HG03439 (cell line): Measurements from ENCODE around the gene HSD17B13.
"Not testable (repeated sequence)": the region's sequence is repeated elsewhere in the genome, so short reads cannot be mapped to it uniquely, and the experiment has no call there.

ENCODE experiments used
- ATAC-seq: cut with Tn5 transposase; IDR thresholded peaks from one replicate; pipeline ENCODE4 v1.9.1; 2021; ENCODE audit warnings: mild to moderate bottlenecking, moderate library complexity; ENCODE audit not compliant: unreplicated experiment

HSD17B13 gene, protein sequence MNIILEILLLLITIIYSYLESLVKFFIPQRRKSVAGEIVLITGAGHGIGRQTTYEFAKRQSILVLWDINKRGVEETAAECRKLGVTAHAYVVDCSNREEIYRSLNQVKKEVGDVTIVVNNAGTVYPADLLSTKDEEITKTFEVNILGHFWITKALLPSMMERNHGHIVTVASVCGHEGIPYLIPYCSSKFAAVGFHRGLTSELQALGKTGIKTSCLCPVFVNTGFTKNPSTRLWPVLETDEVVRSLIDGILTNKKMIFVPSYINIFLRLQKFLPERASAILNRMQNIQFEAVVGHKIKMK

GRCh38 chr4:87322754-87323153 lies at the start of gene HSD17B13:
Gene HSD17B13, minus strand, starts transcription at chr4:87322882. Its CDS starts 41 bp downstream, at chr4:87322841.
- no peak for ATAC-seq

- no peak for ATAC-seq
Observed at GRCh38 chr4:87370068-87370467, 47.4 kb upstream of the HSD17B13 start.

DNA sequence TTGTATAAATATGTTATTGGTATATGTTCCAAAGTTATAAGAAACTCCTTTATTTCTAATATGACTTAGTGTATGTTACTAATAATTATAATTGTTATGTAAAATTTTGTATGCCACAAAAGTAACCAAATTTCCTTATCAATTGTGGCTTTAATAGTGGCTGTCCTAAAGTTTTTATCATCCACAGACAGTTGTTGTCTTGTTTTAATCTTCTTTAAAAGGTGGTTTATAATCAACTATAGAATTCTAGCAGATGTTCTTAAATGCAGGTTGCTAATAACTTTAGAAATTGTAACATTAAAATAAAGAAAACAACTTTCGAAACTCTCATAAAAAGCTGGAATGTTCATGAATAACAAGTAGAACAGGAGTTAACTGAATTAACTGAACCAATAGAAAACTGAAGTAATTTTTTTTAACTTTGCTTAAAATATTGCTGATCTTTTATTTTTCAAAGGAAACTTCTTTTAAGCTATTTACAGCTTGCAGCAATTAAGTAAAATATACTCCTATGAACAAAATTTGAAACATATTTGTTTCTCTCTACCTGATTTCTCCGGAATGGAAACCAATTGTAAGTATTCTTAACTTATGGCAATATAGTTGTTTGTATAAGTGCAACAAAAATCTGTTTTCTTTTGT lies 44.0 kb upstream of the HSD17B13 start:
- no peak for ATAC-seq

DNA sequence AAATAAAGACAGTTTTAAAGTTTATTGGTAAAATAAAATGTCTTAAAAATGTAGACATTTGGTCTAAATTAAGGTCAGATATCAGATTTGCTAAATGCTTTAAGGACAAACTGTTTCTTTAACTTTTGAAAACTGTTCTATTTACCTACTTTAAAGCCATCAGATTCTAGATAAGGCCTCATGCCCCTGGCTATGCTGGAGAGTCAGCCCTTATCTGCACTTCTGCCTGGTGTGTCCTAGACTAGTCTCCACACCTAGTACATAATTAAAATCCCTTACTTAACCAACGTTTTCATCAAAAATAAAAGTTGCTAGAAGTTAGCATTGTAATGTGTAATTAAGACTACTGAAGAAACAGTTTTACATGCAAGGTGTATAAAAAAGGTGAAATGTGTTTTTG lies 42.7 kb upstream of the HSD17B13 start:
- no peak for ATAC-seq

- ATAC-seq: no peak
Observed at GRCh38 chr4:87363552-87363951, 40.9 kb upstream of the HSD17B13 start.

GRCh38 chr4:87360338-87360935 lies 37.8 kb upstream of the HSD17B13 start:
- ATAC-seq: no peak

GRCh38 chr4:87359258-87359657 lies 36.6 kb upstream of the HSD17B13 start:
- ATAC-seq: no peak

GRCh38 chr4:87356832-87357526 lies 34.3 kb upstream of the HSD17B13 start:
- ATAC-seq: no peak

GRCh38 chr4:87354168-87355102 lies 31.8 kb upstream of the HSD17B13 start:
- ATAC-seq: no peak

- peak; percentile 81 for ATAC-seq
Observed at GRCh38 chr4:87353592-87353991, 30.9 kb upstream of the HSD17B13 start.

DNA sequence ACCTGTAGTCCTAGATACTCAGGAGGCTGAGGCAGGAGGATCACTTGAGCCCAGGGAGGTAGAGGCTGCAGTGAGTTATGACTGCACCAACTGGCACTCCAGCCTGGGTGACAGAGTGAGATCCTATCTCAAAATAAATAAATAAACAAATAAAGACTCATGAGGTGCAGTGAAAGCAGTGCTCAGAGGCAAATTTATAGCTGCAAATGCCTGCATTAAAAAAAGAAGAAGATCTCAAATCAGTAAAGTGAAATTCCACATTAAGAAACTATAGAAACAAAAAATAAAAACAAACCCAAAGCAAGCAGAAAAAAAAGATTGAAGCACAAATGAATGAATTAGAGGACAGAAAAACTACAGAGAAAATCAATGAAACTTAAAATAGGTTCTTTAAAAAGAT lies 22.5 kb upstream of the HSD17B13 start:
- ATAC-seq: no peak

DNA sequence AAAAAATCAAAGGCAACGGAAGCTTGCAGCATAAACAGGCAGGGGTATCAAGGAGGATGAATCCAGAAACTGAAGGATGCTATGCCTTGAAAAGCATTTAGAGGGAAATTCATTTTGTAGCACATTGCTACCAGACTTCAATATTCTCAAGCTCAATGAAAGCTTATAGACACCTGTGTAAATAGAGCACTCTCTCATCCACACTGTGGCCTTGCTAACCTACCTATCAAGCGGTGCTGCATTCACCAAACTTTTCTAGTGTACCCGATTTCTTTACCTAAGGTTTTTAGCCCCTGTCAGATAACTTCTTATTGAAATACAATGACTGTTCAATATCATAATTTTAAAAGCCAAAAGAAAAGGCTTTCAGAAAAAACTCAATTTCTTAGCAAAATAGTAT lies 20.2 kb upstream of the HSD17B13 start:
- no peak for ATAC-seq

DNA sequence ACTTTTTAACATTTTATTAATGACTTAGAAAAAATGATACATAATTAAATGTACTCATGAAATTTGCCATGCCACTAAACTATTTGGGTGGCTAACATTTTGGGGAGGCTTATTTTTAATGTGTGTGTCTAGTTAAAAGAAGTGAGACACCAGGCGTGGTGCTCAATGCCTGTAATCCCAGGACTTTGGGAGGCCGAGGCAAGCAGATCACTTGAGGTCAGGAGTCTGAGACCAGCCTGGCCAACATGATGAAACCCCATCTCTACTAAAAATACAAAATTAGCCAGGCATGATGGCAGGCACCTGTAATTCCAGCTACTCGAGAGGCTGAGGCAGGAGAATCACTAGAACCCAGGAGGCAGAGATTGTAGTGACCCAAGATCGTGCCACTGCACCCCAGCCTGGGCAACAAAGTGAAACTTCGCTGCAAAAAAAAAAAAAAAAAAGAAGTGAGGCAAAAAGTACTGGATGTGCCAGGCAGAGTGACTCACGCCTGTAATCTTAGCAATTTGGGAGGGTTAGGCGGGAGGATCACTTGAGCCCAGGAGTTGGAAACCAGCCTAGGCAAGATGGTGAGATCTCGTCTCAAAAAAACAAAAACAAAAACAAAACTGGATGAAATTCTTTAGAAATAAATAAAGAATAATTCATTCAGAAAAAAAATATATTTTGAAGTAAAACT lies 19.4 kb upstream of the HSD17B13 start:
- ATAC-seq: not testable (repeated sequence)

GRCh38 chr4:87339440-87339839 lies 16.8 kb upstream of the HSD17B13 start:
- ATAC-seq: no peak

GRCh38 chr4:87337361-87337760 lies 14.7 kb upstream of the HSD17B13 start:
- ATAC-seq: no peak

DNA sequence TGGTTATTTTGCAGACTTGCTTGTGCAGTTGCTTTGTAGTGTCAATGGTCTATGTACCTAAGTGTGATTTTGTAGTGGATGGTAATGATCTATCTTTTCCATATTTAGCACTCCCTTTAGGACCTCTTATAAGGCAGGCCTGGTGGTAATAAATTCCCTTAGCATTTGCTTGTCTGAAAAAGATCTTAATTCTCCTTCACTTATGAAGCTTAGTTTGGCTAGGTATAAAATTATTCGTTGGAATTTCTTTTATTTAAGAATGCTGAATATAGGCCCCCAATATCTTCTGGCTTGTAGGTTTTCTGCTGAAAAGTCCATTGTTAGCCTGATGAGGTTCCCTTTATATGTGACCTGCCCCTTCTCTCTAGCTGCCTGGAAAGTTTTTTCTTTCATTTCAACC lies 10.6 kb upstream of the HSD17B13 start:
- ATAC-seq: no peak

DNA sequence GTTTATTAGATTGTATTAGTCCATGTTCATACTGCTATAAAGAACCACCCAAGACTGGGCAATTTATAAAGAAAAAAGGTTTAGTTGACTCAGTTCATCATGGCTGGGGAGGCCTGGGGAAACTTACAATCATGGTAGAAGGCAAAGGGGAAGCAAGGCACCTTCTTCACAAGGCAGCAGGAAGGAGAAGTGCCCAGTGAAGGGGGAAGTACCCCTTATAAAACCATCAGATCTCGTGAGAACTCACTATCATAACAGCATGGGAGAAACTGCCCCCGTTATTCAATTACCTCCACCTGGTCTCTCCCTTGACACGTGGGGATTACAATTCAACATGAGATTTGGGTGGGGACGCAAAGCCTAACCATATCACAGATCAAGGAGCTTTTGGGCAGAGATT lies 8.1 kb upstream of the HSD17B13 start:
- no peak for ATAC-seq

DNA sequence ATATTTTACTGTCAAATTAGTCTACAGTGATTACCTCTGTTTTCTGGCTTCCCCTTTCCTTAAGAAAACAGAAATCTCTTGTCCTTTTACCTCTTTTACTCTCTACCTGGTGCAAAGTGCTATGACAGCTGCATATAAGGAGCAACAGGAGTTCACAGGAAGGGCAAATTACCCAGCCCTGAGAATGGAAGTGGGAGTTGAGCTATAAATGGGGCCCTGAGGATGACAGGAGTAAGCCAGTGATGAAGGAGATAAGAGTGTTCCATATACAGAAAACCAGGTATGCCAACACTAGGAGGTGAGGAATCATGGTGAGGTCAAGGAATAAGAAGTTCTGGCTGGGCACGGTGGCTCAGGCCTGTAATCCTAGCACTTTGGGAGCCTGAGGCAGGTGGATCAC lies 4.5 kb upstream of the HSD17B13 start:
- no peak for ATAC-seq

DNA sequence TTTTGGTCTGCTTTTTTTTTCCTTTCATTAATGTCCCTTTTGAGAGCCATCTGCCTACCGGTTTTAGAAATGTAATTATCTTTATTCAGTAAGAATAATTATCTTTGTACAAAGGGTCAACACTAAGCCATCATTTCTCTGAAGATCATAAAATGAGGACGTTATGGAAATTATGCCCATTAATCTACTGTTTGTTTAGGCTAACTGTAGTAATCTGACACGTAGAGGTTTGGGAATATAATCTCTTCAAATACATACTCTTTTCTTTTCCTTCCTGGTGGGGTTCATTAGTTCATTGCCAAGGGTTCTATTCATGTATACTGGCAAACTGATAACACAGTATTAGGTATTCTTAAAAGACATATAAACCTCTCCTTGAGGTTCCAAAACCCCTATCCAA lies 3.8 kb upstream of the HSD17B13 start:
- no peak for ATAC-seq

GRCh38 chr4:87321888-87322287 lies 794 bp downstream of the HSD17B13 start:
- ATAC-seq: no peak
